Neural cell (in vitro differentiated cells): ENCODE measurements around the gene MRPS10.

Experiments used
- CTCF ChIP-seq: fragments of 450-650 bp; IDR thresholded peaks from 2 replicates; pipeline ENCODE4 v1.5.1; 2014; ENCODE audit warnings: antibody characterized with exemption, mild to moderate bottlenecking, moderate library complexity; ENCODE audit not compliant: poor library complexity, severe bottlenecking
- EP300 ChIP-seq: fragments of 450-650 bp; conservative IDR thresholded peaks from 2 replicates; pipeline ENCODE4 v1.6.1; 2014; ENCODE audit warnings: antibody characterized with exemption, mild to moderate bottlenecking, moderate library complexity; ENCODE audit not compliant: poor library complexity, severe bottlenecking
- EZH2 ChIP-seq: fragments of 200-600, 300-800 bp; shearing (Covaris generic), sonication (generic); IDR thresholded peaks from 2 replicates; pipeline ENCODE4 v1.6.1; 2014; ENCODE audit warnings: antibody characterized with exemption, low read length, borderline replicate concordance, mild to moderate bottlenecking; ENCODE audit not compliant: insufficient read depth, poor library complexity, severe bottlenecking
- POLR2AphosphoS5 ChIP-seq: IDR thresholded peaks from 2 replicates; pipeline ENCODE4 v1.6.1; 2012
- REST ChIP-seq: IDR thresholded peaks from 2 replicates; pipeline ENCODE4 v1.6.1; 2012; ENCODE audit warnings: borderline replicate concordance
- TAF1 ChIP-seq: IDR thresholded peaks from 2 replicates; pipeline ENCODE4 v1.6.1; 2012; ENCODE audit warnings: low read depth

GRCh38 chr6:42197555-42198362 lies 19.9 kb downstream of the MRPS10 start:
- TF ChIP-seq REST = no peak
- no peak for TF ChIP-seq CTCF
- no peak for TF ChIP-seq POLR2AphosphoS5
- no peak for TF ChIP-seq EP300
- TF ChIP-seq EZH2 = no peak
- no peak for TF ChIP-seq TAF1
